Activated gamma-delta T cell (primary cell): Measurements from ENCODE around the gene ECM1.

Source experiments
- DNase-seq: peaks from one replicate; lab custom pipeline; 2025; lab: John Stamatoyannopoulos, UW

Gene ECM1

DNA sequence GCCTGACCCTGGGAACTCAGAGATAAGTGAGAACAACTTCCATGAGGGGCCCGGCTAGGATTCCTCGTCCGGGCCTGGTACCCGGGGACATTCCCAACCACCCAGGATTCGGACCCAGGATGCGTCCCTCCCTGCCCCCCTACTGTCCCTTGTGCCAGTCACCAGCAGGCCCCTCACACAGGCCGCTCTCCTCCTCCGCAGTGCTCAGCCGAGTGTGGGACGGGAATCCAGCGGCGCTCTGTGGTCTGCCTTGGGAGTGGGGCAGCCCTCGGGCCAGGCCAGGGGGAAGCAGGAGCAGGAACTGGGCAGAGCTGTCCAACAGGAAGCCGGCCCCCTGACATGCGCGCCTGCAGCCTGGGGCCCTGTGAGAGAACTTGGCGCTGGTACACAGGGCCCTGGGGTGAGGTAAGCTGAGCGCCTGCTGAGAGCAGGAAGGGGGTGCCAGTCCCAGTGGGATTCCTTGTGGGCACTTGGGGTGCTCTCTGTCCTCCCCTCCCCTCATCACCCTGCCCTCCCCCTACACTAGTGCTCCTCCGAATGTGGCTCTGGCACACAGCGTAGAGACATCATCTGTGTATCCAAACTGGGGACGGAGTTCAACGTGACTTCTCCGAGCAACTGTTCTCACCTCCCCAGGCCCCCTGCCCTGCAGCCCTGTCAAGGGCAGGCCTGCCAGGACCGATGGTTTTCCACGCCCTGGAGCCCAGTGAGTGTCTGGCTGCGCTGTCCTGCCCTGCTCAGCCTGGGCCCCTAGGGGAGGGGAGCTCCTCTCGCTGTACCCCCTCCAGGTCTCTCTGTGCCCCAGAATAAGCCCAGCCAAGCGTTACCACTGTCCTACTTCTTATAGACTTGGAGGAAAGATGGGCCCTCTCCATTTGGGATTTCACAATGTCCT is 51.1 kb downstream of the ECM1 start:
- DNase-seq: no peak

DNA sequence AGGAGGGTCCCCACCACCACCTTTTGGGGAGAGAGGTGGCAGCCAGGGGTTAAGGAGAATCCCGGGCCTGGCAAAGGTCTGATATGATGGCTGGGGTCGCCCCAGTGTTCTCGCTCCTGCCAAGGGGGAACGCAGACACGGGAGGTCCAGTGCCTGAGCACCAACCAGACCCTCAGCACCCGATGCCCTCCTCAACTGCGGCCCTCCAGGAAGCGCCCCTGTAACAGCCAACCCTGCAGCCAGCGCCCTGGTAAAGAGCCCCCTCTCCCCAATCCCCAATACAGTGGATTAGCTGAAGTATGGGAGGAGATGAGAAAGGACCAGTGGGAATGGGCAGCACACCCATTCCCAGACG is 51.7 kb downstream of the ECM1 start:
- no peak for DNase-seq

DNA sequence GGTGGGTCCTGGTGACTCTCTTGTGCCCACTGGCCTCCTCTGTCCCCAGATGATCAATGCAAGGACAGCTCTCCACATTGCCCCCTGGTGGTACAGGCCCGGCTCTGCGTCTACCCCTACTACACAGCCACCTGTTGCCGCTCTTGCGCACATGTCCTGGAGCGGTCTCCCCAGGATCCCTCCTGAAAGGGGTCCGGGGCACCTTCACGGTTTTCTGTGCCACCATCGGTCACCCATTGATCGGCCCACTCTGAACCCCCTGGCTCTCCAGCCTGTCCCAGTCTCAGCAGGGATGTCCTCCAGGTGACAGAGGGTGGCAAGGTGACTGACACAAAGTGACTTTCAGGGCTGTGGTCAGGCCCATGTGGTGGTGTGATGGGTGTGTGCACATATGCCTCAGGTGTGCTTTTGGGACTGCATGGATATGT is 52.1 kb downstream of the ECM1 start:
- no peak for DNase-seq

DNA sequence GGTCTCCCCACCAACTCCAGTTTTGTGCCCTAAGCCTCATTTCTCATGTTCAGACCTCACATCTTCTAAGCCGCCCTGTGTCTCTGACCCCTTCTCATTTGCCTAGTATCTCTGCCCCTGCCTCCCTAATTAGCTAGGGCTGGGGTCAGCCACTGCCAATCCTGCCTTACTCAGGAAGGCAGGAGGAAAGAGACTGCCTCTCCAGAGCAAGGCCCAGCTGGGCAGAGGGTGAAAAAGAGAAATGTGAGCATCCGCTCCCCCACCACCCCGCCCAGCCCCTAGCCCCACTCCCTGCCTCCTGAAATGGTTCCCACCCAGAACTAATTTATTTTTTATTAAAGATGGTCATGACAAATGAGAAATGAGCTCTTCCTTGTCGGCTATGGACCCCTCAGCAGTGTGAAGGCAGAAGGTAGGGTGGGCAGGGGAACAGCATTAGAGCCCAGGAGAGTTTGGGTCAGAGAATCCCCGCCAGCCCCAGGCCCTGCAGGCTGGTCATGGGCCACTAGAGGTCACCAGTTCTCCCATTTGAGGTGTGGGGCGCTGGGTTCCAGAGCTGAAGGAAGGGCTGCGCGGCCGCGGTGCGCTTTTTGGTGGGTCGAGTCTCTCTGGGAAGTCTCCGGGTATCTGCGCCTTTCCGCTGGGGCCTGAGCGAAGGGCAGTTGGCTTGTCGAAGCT is 52.8 kb downstream of the ECM1 start:
- DNase-seq: peak; percentile 47

DNA sequence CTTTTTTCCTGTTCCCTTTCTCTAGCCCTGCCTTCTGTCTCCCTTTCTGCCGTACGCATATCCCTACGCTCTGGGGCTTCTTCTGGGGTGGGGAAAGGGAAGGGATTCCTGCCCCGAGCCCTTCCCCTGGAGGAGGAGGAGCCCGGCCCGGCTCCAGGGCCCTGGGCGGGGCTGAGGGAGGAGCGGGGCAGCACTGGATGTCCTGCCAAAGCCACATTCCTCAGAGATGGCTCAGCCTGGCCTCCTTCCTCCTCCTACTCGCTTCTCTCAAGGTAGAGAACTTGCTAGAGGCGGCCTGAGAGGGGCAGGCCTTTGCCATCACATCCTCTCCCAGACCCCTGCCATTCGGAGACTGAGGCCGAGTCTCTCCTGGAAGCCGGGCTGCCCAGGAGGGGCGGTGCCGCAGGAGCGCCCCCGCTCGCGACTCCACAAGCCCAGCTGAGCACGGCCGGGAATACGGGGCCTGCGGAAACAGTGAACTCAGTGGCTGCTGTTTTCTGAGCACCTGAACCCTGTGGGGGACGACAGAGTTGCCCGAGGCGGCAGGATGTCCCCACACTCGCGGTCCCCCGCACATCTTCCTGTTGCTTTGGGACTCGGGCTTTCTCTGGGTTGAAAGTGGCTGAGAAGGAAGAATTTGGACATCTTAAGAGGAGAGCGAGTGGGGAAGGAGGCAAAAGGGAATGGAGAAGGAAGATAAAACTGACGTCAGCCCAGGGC is 53.5 kb downstream of the ECM1 start:
- DNase-seq: peak; percentile 40

DNA sequence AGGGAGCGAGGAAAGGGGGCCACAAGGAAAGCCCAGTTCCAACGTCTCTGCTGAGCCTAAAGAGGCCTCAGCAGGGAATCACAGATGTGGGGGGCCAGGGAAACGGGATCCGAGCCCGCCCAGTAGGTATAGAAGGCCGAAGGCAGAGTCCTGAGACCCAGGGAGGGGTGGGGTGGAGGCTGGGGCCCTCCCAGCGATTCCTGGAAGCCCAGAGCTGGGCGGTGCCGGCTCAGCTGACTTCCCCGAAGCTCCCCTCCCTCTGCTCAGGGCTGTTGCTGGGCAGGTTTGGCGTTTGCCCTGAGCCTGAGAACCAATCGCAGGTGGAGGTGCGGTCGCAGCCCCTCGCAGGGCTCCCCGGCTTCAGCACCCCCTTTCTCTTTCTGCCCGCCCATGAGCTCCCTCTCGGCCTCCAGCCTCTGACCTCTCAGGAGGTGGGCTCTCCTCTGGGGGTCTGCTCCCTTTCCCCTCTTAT is 54.1 kb downstream of the ECM1 start:
- peak; percentile 46 for DNase-seq

DNA sequence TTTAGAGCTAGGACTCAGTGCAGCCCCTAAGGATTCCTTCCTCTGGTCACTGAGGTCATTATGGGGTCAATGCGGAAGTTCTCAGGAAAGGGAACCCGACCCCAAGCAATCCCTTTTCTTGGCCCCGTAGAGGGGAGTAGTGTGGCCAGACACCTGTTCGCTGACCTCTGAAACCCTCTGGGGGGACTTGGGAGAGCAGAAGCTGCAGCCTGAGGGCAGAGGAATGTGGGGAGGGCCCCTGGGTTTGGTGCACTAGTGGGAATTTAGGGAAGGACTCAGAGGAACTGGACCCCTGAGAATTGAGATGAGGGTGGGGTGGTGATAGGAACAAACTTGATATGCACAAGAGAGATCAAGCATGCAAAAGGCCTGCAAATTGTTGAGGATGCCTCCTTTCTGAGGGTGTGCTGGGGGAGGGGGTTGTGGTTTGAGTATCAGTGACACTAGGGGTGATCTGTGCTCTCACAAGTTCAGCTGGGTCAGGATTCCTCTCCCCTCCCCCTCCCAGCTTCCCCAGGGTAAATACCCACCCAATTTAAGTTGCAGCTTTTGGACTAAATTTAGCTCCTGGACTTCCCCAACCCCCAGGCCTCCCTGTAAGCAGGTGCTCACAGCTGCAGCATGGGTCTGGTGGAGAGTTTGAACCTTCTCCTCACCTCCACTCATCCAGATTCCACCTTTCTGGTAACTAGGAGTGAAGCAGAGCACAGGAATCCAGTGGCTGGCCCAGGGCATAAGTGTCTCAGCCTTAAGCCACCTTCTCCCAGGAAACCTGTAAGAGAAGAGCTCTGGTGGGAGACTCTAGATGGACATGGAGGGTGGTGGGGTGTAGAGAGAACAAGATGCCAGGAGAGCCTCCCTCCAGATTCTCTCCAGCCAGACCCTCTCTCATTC is 54.8 kb downstream of the ECM1 start:
- DNase-seq: no peak
